GM06990 (cell line): ENCODE results near the gene FRMD4A.

Source experiments
- DNase-seq: peaks from one replicate; pipeline ENCODE4 v3.0.0-alpha.2; 2011; ENCODE audit not compliant: insufficient read length; ENCODE audit errors: extremely low read depth
- H3K27me3 ChIP-seq: replicated peaks from 2 replicates; pipeline ENCODE4 v1.6.0; 2011; ENCODE audit warnings: low read length; ENCODE audit not compliant: control insufficient read depth, insufficient read depth
- H3K36me3 ChIP-seq: 2 replicates; pipeline ENCODE4 v1.5.1; 2011; ENCODE audit warnings: low read length; ENCODE audit not compliant: control insufficient read depth, insufficient read depth
- H3K4me3 ChIP-seq: replicated peaks from 2 replicates; pipeline ENCODE4 v1.5.1; 2011; ENCODE audit warnings: low read depth, mild to moderate bottlenecking, control low read depth, low read length
- TF ChIP-seq, protein P1 (sequence below): IDR thresholded peaks from 2 replicates; pipeline ENCODE4 v1.5.1; 2011; ENCODE audit warnings: low read length, control low read depth, mild to moderate bottlenecking, inconsistent platforms; ENCODE audit not compliant: insufficient read depth, poor library complexity, severe bottlenecking

FRMD4A gene

GRCh38 chr10:14270370-14270769, 60.4 kb downstream of the FRMD4A start:
- TF ChIP-seq, protein P1, sequence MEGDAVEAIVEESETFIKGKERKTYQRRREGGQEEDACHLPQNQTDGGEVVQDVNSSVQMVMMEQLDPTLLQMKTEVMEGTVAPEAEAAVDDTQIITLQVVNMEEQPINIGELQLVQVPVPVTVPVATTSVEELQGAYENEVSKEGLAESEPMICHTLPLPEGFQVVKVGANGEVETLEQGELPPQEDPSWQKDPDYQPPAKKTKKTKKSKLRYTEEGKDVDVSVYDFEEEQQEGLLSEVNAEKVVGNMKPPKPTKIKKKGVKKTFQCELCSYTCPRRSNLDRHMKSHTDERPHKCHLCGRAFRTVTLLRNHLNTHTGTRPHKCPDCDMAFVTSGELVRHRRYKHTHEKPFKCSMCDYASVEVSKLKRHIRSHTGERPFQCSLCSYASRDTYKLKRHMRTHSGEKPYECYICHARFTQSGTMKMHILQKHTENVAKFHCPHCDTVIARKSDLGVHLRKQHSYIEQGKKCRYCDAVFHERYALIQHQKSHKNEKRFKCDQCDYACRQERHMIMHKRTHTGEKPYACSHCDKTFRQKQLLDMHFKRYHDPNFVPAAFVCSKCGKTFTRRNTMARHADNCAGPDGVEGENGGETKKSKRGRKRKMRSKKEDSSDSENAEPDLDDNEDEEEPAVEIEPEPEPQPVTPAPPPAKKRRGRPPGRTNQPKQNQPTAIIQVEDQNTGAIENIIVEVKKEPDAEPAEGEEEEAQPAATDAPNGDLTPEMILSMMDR: no peak
- Histone ChIP-seq H3K27me3 (no peaks in the 10 kb centered on the region), H3K36me3 (no peaks in the 10 kb centered on the region), H3K4me3 (no peak overlapping the region)
- no peak for DNase-seq

DNA sequence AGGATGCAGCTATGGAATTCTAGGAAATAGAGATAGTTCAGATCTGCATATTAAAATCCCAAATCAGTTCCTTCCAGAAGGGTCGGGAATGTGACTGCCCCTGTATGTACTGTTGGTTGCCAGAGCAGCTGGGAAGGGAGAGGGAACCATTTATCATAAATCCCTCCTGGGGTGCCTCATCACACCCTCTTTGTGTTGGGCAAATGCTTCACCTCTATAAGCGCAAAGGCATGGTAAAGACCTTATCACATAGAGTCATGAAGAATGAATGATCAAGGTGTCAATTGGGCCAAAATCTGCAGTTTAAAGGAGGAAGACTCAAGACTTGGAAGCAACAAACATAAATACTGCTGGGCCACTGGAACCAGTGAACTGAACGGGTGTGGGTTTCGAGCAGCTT, 65.0 kb downstream of the FRMD4A start:
- DNase-seq: no peak
- TF ChIP-seq, protein P1: no peak
- Histone ChIP-seq H3K36me3 (no peaks in the 10 kb centered on the region), H3K27me3 (peaks cover 2% of the 10 kb centered on the region; the same call in 1 of the 2 replicates), H3K4me3 (no peak overlapping the region)

DNA sequence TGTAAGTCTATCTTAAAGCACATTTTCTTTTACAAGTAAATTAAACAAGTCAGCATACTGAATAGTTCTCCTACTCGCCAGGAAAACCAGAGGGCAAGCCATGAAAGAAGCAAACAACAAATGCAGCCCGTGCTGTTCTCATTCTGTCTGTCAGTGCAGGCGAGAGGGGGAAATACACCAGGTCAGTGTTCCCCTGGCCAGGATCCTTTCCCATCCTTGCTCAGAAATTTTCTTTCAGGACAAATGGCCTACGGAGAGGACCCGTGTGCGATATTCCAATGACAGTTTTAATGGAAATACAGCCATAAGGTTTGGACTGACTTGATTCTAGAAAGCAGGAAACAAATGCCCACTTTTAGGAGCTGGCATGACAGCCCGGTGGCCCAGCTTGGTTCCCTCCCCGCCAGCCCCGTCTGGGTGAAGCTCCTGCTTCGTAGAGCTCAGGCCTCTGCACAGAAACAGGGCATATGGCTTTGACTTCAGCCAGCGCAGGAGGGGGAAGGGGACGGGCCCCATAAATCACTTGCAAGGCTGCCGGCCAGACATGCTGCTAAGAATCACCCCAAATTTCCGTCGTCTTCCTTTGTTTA, 67.8 kb downstream of the FRMD4A start:
- Histone ChIP-seq H3K27me3 (peaks cover 2% of the 10 kb centered on the region; the same call in 1 of the 2 replicates), H3K36me3 (no peaks in the 10 kb centered on the region), H3K4me3 (no peak overlapping the region)
- no peak for DNase-seq
- TF ChIP-seq, protein P1: no peak

GRCh38 chr10:14261336-14261735, 69.4 kb downstream of the FRMD4A start:
- no peak for DNase-seq
- Histone ChIP-seq H3K27me3 (peaks cover 2% of the 10 kb centered on the region; the same call in 1 of the 2 replicates), H3K36me3 (no peaks in the 10 kb centered on the region), H3K4me3 (no peak overlapping the region)
- TF ChIP-seq, protein P1: no peak

DNA sequence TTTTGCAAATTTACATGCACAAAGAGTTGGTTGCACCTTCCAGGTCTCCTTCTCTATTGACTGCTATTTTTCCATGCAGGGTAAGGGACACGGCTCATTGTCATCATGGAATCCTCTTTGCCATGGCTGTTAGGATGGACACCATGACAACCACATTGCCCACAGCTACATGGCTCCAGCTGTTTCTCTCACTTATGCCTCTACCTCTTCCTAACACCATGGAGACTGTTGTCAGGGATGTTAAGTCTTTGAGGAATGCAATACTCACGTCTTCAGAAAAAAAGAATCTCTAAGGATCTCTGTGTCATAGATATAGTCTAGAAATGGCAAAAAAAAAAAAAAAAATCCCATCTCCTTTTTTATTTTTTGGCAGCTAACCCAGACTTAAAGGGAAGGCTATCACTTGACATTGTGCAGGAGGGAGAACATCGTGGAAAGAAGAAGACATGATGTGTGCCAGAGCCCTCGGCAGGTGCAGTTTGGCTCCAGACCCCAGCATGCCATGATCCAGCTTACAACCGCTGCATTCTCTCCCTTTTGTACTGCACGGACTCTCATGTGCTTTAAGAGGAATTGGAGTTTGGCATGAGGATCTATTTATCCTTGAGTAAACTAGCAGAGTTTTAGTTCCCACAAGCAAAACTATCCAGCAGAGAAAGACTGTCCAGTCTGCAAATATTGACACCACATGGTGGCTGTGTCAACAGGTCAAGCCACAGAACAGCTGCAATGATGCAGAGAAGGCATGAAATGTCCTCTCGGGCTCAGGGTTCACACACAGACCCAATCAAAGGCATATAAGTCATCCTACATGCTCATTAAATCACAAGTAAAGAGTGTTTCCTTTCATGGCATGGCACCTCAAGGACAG, 70.8 kb downstream of the FRMD4A start:
- H3K27me3 ChIP-seq: peaks cover 2% of the 10 kb centered on the region; the same call in 1 of the 2 replicates
- no peak for DNase-seq

More for the DNA sequence above, 70.8 kb downstream of the FRMD4A start:
- Histone ChIP-seq H3K4me3 (no peak overlapping the region), H3K36me3 (no peaks in the 10 kb centered on the region)
- TF ChIP-seq, protein P1: no peak
